Activated CD8-positive, alpha-beta T cell treated with anti-CD3 and anti-CD28 coated beads for 36 hours (primary cell): Measurements from ENCODE around the gene CCDC40. TPM values are rescaled to one million over a fixed set of nuclear protein-coding genes. Genes with fewer than 3 reads are reported as not detected.

ENCODE experiments used
- ATAC-seq: fragments of 200-7000 bp; cut with Tn5 transposase; one replicate; pipeline ENCODE4 v1.10.0; 2021; ENCODE audit warnings: mild to moderate bottlenecking, moderate library complexity
- CTCF ChIA-PET: fragments of 350-600 bp; sonication (Branson Sonifier 250); formaldehyde crosslinking; loops from one replicate; lab custom pipeline; 2021; ENCODE audit warnings: antibody characterized with exemption; lab: Charles Lee
- POLR2A ChIA-PET: fragments of 350-600 bp; sonication (Branson Sonifier 250); formaldehyde crosslinking; loops from one replicate; lab custom pipeline; 2021; ENCODE audit warnings: antibody characterized with exemption; lab: Charles Lee
- DNase-seq: peaks from one replicate; pipeline ENCODE4 v3.0.0-alpha.2; 2020
- H3K27ac Mint-ChIP-seq: one replicate; pipeline ENCODE4 v1.8.0; 2021; ENCODE audit warnings: mild to moderate bottlenecking, mixed read lengths
- H3K27me3 Mint-ChIP-seq: one replicate; pipeline ENCODE4 v1.8.0; 2021; ENCODE audit warnings: mixed read lengths
- H3K36me3 Mint-ChIP-seq: one replicate; pipeline ENCODE4 v1.8.0; 2021; ENCODE audit warnings: low read depth, mixed read lengths
- H3K4me1 Mint-ChIP-seq: one replicate; pipeline ENCODE4 v1.8.0; 2021; ENCODE audit warnings: low read depth, mixed read lengths
- H3K4me3 Mint-ChIP-seq: one replicate; pipeline ENCODE4 v1.8.0; 2021; ENCODE audit warnings: mild to moderate bottlenecking, moderate library complexity, mixed read lengths
- H3K9me3 Mint-ChIP-seq: one replicate; pipeline ENCODE4 v1.8.0; 2021; ENCODE audit warnings: mixed read lengths
- CTCF ChIP-seq: fragments of 200-600 bp; IDR thresholded peaks from one replicate; pipeline ENCODE4 v1.8.0; 2022; ENCODE audit warnings: antibody characterized with exemption, mild to moderate bottlenecking
- intact Hi-C: fragments of 100-400 bp; cut with micrococcal nuclease; formaldehyde crosslinking; loops from one replicate; pipeline ENCODE4 v1.10.0; 2022
- total RNA-seq, 2 experiments: library from RNA; stranded (reverse); gene quantifications; one replicate each; pipeline ENCODE4 v1.2.3, GENCODE V29; 2021

CCDC40 gene
- total RNA-seq, 2 experiments from 2014 or later = 0.54 to 0.79 TPM

- Mint-ChIP-seq H3K4me3 (no peak overlapping the region), H3K9me3 (no peaks in the 10 kb centered on the region), H3K36me3 (no peaks in the 10 kb centered on the region), H3K27me3 (no peaks in the 10 kb centered on the region), H3K4me1 (peaks cover 16% of the 10 kb centered on the region), H3K27ac (no peak overlapping the region)
- ChIA-PET CTCF (no interaction called here), POLR2A (no interaction called here)
- no peak for TF ChIP-seq CTCF
- no peak for ATAC-seq
- intact Hi-C loops = no loop called here
- no peak for DNase-seq
Observed at GRCh38 chr17:80095844-80096475, 59.5 kb downstream of the CCDC40 start.

- no peak for TF ChIP-seq CTCF
- H3K9me3 Mint-ChIP-seq = no peaks in the 10 kb centered on the region
- ATAC-seq (no peak), DNase-seq (no peak)
- H3K36me3 Mint-ChIP-seq = no peaks in the 10 kb centered on the region
- ChIA-PET POLR2A (no interaction called here), CTCF (interaction anchor here (1.6 kb wide), 1 partner anchor 88 kb away, joined by 4 read pairs; no protein-coding TSS in a partner anchor)
- H3K27me3 Mint-ChIP-seq = no peaks in the 10 kb centered on the region
- no peak overlapping the region for H3K27ac Mint-ChIP-seq
- H3K4me1 Mint-ChIP-seq = peaks cover 16% of the 10 kb centered on the region
- no peak overlapping the region for H3K4me3 Mint-ChIP-seq
- intact Hi-C loops = no loop called here
Observed at GRCh38 chr17:80096561-80097021, 60.1 kb downstream of the CCDC40 start.

GRCh38 chr17:80097127-80097621 lies 60.7 kb downstream of the CCDC40 start:
- intact Hi-C loops = no loop called here
- no peak for ATAC-seq
- DNase-seq = no peak
- Mint-ChIP-seq H3K27me3 (no peaks in the 10 kb centered on the region), H3K27ac (no peak overlapping the region), H3K4me3 (no peak overlapping the region), H3K9me3 (no peaks in the 10 kb centered on the region), H3K36me3 (peaks cover 2% of the 10 kb centered on the region), H3K4me1 (peaks cover 16% of the 10 kb centered on the region)
- CTCF ChIA-PET = interaction anchor here (1.6 kb wide), 1 partner anchor 89 kb away, joined by 4 read pairs; no protein-coding TSS in a partner anchor
- POLR2A ChIA-PET = no interaction called here
- TF ChIP-seq CTCF = no peak

GRCh38 chr17:80097844-80098691 lies 61.6 kb downstream of the CCDC40 start:
- Mint-ChIP-seq H3K9me3 (no peaks in the 10 kb centered on the region), H3K27ac (no peak overlapping the region), H3K36me3 (peaks cover 2% of the 10 kb centered on the region), H3K4me1 (peaks cover 23% of the 10 kb centered on the region), H3K27me3 (no peaks in the 10 kb centered on the region), H3K4me3 (no peak overlapping the region)
- no peak for TF ChIP-seq CTCF
- intact Hi-C loops = no loop called here
- DNase-seq (no peak), ATAC-seq (no peak)
- ChIA-PET CTCF (interaction anchor here (1.6 kb wide), 1 partner anchor 90 kb away, joined by 4 read pairs; no protein-coding TSS in a partner anchor), POLR2A (no interaction called here)
